ENCODE results near the gene SEMA3G.

DNA sequence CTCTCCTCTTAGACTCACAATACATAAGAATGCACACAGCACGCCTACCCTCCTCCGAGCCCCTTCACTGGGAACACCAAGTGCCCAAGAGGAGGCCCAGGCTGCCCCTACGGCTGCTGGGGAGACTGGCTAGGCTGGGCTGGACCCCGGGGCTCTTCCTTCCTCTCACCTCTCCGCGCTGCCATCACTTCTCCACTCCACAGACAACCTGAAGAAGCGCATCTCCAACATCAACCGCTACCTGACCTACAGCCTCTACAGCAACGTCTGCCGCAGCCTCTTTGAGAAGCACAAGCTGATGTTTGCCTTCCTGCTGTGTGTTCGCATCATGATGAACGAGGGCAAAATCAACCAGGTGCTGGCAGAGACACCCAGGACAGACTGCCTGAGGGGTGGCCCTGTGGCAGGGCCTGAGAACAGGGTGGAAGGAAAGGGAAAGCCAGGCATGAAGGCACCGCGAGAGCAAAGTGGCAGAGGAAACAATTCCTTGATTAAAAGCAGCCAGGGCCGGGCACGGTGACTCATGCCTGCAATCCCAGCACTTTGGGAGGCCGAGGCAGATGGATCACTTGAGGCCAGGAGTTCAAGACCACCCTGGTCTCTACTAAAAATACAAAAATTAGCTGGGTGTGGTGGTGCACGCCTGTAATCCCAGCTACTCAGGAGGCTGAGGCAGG lies 51.6 kb downstream of the SEMA3G start:
- TF ChIP-seq, protein P1, sequence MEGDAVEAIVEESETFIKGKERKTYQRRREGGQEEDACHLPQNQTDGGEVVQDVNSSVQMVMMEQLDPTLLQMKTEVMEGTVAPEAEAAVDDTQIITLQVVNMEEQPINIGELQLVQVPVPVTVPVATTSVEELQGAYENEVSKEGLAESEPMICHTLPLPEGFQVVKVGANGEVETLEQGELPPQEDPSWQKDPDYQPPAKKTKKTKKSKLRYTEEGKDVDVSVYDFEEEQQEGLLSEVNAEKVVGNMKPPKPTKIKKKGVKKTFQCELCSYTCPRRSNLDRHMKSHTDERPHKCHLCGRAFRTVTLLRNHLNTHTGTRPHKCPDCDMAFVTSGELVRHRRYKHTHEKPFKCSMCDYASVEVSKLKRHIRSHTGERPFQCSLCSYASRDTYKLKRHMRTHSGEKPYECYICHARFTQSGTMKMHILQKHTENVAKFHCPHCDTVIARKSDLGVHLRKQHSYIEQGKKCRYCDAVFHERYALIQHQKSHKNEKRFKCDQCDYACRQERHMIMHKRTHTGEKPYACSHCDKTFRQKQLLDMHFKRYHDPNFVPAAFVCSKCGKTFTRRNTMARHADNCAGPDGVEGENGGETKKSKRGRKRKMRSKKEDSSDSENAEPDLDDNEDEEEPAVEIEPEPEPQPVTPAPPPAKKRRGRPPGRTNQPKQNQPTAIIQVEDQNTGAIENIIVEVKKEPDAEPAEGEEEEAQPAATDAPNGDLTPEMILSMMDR (IDR thresholded peaks at IDR 0.05) = no peak
- TF ChIP-seq POLR2A (IDR thresholded peaks at IDR 0.05) = no peak

All from thyroid gland (tissue), 4 donors.